A549 (cell line): ENCODE results near the gene ERCC6. TPM values are rescaled to one million over a fixed set of nuclear protein-coding genes. Genes with fewer than 3 reads are reported as not detected.

Experiments used
- ATAC-seq, 2 experiments: fragments of 200-7000 bp in 1 of 2; fragments of >200 bp in 1 of 2; cut with Nextera tagmentation in 1 of 2; cut with Tn5 transposase in 1 of 2; 3 replicates each; pipeline versions ENCODE4 v1.8.0 to v1.9.1; 2018 to 2020; ENCODE audit warnings: mild to moderate bottlenecking in 1 of 2, moderate library complexity in 1 of 2
- CTCF ChIA-PET: fragments of 300-600 bp; sonication (Branson Sonifier 250); formaldehyde crosslinking; extraction: SDS; loops from one replicate; lab custom pipeline; 2021; ENCODE audit warnings: antibody characterized with exemption, inconsistent platforms; lab: Yijun Ruan, JAX
- POLR2A ChIA-PET: fragments of 350-600 bp; formaldehyde crosslinking; extraction: SDS; loops from one replicate; lab custom pipeline; 2021; ENCODE audit warnings: antibody characterized with exemption, inconsistent platforms; lab: Yijun Ruan, JAX
- DNase-seq, 2 experiments: peaks; one replicate each; pipeline versions ENCODE4 v3.0.0 to v3.0.0-alpha.2; 2011 to 2016; ENCODE audit warnings: low read depth in 1 of 2, low spot score in 1 of 2
- FAIRE-seq: peaks from 2 replicates; lab custom pipeline; 2011; peaks lifted over from hg19 to GRCh38; lab: Jason Lieb, UNC
- H3K27ac ChIP-seq, 2 experiments: fragments of >200 bp; sonication (Bioruptor Twin); formaldehyde crosslinking; 3 replicates each; pipeline ENCODE4 v1.5.1; 2016 to 2017
- H3K4me1 ChIP-seq: fragments of >200 bp; sonication (Bioruptor Twin); formaldehyde crosslinking; 3 replicates; pipeline ENCODE4 v1.6.1; 2016
- H3K4me2 ChIP-seq: fragments of >200 bp; sonication (Bioruptor Twin); formaldehyde crosslinking; 3 replicates; pipeline ENCODE4 v1.6.1; 2016
- H3K4me3 ChIP-seq: fragments of >200 bp; sonication (Bioruptor Twin); formaldehyde crosslinking; 3 replicates; pipeline ENCODE4 v1.5.1; 2016
- H3K9me3 ChIP-seq: fragments of >200 bp; sonication (Bioruptor Twin); formaldehyde crosslinking; 3 replicates; pipeline ENCODE4 v1.6.1; 2016
- CEBPB ChIP-seq, 2 experiments: fragments of >200 bp in 1 of 2; sonication (Bioruptor Twin) in 1 of 2; formaldehyde crosslinking in 1 of 2; IDR thresholded peaks; 2 replicates each; pipeline ENCODE4 v1.6.1; 2012 to 2016
- CHD2 ChIP-seq: fragments of 150-350 bp; IDR thresholded peaks from 2 replicates; pipeline ENCODE4 v1.6.1; 2014; ENCODE audit warnings: low read length; ENCODE audit not compliant: partially characterized antibody
- CHD4 ChIP-seq: fragments of 200-600 bp; sonication (generic); IDR thresholded peaks from 2 replicates; pipeline ENCODE4 v1.6.1; 2016; ENCODE audit warnings: antibody characterized with exemption, mild to moderate bottlenecking, borderline replicate concordance
- ESRRA ChIP-seq: fragments of 150-350 bp; IDR thresholded peaks from 2 replicates; pipeline ENCODE4 v1.6.1; 2014; ENCODE audit warnings: mild to moderate bottlenecking, low read length, borderline replicate concordance
- FOSL2 ChIP-seq, 2 experiments: fragments of 450-650 bp in 1 of 2; fragments of >200 bp in 1 of 2; sonication (Bioruptor Twin) in 1 of 2; formaldehyde crosslinking; IDR thresholded peaks; 2 replicates each; pipeline versions ENCODE4 v1.5.0 to v1.6.1; 2016 to 2020; ENCODE audit warnings: mild to moderate bottlenecking in 1 of 2, moderate library complexity in 1 of 2
- HEYL ChIP-seq: fragments of 250-450 bp; sonication (Bioruptor Pico); IDR thresholded peaks from 2 replicates; pipeline ENCODE4 v1.8.0; 2021; ENCODE audit warnings: mild to moderate bottlenecking, moderate library complexity
- HOXA7 ChIP-seq: fragments of 250-450 bp; sonication (Bioruptor Pico); IDR thresholded peaks from 2 replicates; pipeline ENCODE4 v1.5.0; 2020; ENCODE audit warnings: mild to moderate bottlenecking, moderate library complexity
- HOXB13 ChIP-seq: fragments of 250-450 bp; sonication (Bioruptor Pico); IDR thresholded peaks from 2 replicates; pipeline ENCODE4 v1.5.0; 2020; ENCODE audit warnings: low read depth, mild to moderate bottlenecking, moderate library complexity
- JUN ChIP-seq, 2 experiments: fragments of >200 bp; sonication (Bioruptor Twin); formaldehyde crosslinking; IDR thresholded peaks; 2 replicates in 1 of 2; 3 replicates in 1 of 2; pipeline ENCODE4 v1.6.1; 2016 to 2017
- KDM5A ChIP-seq: fragments of 200-600 bp; sonication (generic); IDR thresholded peaks from 2 replicates; pipeline ENCODE4 v1.6.1; 2016; ENCODE audit warnings: antibody characterized with exemption, mild to moderate bottlenecking
- MAFK ChIP-seq: fragments of 450-650 bp; IDR thresholded peaks from 2 replicates; pipeline ENCODE4 v1.6.1; 2014; ENCODE audit not compliant: partially characterized antibody
- MAZ ChIP-seq: fragments of 150-350 bp; IDR thresholded peaks from 2 replicates; pipeline ENCODE4 v1.6.1; 2014; ENCODE audit warnings: antibody characterized with exemption, low read depth, low read length, borderline replicate concordance
- MYC ChIP-seq: IDR thresholded peaks from 2 replicates; pipeline ENCODE4 v1.6.1; 2012; ENCODE audit warnings: mild to moderate bottlenecking, inconsistent platforms, low read length, improper control_type of control experiment, borderline replicate concordance
- NFE2L2 ChIP-seq: fragments of 150-350 bp; conservative IDR thresholded peaks from 2 replicates; pipeline ENCODE4 v1.6.1; 2014; ENCODE audit warnings: low read length
- NR3C1 ChIP-seq: fragments of >200 bp; sonication (Bioruptor Twin); formaldehyde crosslinking; IDR thresholded peaks from 3 replicates; pipeline ENCODE4 v1.6.1; 2017
- PHF8 ChIP-seq: fragments of 200-600 bp; sonication (generic); IDR thresholded peaks from 2 replicates; pipeline ENCODE4 v1.6.1; 2016; ENCODE audit warnings: low read depth, mild to moderate bottlenecking, antibody characterized with exemption, moderate library complexity, borderline replicate concordance
- POLR2AphosphoS2 ChIP-seq: conservative IDR thresholded peaks from 2 replicates; pipeline ENCODE4 v1.6.1; 2012; ENCODE audit warnings: low read length, improper control_type of control experiment, inconsistent platforms
- RFX5 ChIP-seq: fragments of 450-650 bp; IDR thresholded peaks from 2 replicates; pipeline ENCODE4 v1.7.1; 2014; ENCODE audit warnings: antibody characterized with exemption, mild to moderate bottlenecking, moderate library complexity
- RNF2 ChIP-seq: fragments of 200-600 bp; sonication (generic); IDR thresholded peaks from 2 replicates; pipeline ENCODE4 v1.6.1; 2016; ENCODE audit warnings: low read depth, mild to moderate bottlenecking, antibody characterized with exemption, moderate library complexity, borderline replicate concordance
- SMC3 ChIP-seq: fragments of >200 bp; sonication (Bioruptor Twin); formaldehyde crosslinking; IDR thresholded peaks from 3 replicates; pipeline ENCODE4 v1.6.1; 2018; ENCODE audit warnings: inconsistent platforms
- ZFP36 ChIP-seq: fragments of 450-650 bp; IDR thresholded peaks from 2 replicates; pipeline ENCODE4 v1.6.1; 2014; ENCODE audit warnings: borderline replicate concordance; ENCODE audit not compliant: partially characterized antibody
- ZNF302 ChIP-seq: fragments of 250-450 bp; sonication (Bioruptor Pico); IDR thresholded peaks from 2 replicates; pipeline ENCODE4 v1.9.0; 2021; ENCODE audit warnings: inconsistent platforms, mild to moderate bottlenecking, moderate library complexity
- WGBS: methylation state at CpG from one replicate; pipeline ENCODE4 v1.1.6; 2017; ENCODE audit errors: missing lambda C conversion rate; 5-methylcytosine and 5-hydroxymethylcytosine counted together
- polyA plus RNA-seq, 4 experiments: library from polyadenylated mRNA; depleted of rRNA in 3 of 4; stranded (reverse); fragments of >200 nt; fragmentation: RNase III in 1 of 4; extraction: RNeasy Plus Mini Kit Qiagen cat#74134 plus additional on column Dnase treatment in 1 of 4; gene quantifications; 2 replicates in 3 of 4; 3 replicates in 1 of 4; pipeline ENCODE4 v1.2.3, GENCODE V29; 2011 to 2017
- TF ChIP-seq, protein P1 (sequence below): IDR thresholded peaks from 2 replicates; pipeline ENCODE4 v1.6.1; 2012
- TF ChIP-seq, protein P2 (sequence below): fragments of >200 bp; sonication (Bioruptor Twin); formaldehyde crosslinking; IDR thresholded peaks from 3 replicates; pipeline ENCODE4 v1.5.1; 2016

The ERCC6 gene
- polyA plus RNA-seq, 2 of the 4 experiments (the other 2 are of a cell fraction) = 5.8 to 9.4 TPM

DNA sequence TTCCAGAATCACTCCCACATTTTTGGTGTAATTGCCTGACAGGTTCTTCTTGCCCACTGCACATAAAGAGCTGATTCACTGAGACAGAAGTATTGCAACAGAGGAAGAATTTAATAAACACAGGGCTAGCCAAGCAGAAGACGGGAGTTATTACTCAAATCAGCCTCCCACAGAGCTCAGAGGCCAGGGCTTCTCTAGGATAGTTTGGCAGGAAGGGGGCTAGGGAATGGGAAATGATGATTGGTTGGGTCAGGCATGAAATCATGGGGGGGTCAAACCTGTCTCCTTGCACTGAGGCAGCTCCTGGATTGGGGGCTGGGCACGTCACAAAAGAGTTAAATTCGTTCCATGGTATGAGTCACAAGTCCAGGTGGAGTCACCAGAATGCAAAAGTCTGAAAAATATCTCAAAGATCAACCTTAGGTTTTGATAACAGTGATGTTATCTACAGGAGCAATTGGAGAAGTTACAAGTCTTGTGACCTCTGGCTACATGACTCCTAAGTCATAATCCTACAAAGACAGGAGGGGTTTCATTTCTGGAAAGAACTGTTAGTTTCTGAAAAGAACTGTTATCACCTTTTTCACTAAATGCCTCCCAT lies 30.2 kb upstream of the ERCC6 start:
- DNase-seq (no peak), ATAC-seq (0 out of 6 replicates have a peak, but pooled peaks of 1 of the 2 experiments have one; percentile 13), FAIRE-seq (no peak)
- 4% methylated on average over 3 of the region's 3 CpGs for WGBS
- TF ChIP-seq FOSL2 (IDR thresholded peaks at IDR 0.05) = no peak
- no peak for TF ChIP-seq FOSL2 (CRISPR knock-in tag; IDR thresholded peaks at IDR 0.05)
- no peak for TF ChIP-seq RNF2
- TF ChIP-seq MYC = no peak
- TF ChIP-seq ZFP36 = no peak
- no peak for TF ChIP-seq JUN (IDR thresholded peaks at IDR 0.05)
- no peak for TF ChIP-seq MAZ
- TF ChIP-seq ESRRA = no peak
- no peak for TF ChIP-seq CEBPB (IDR thresholded peaks at IDR 0.05)
- TF ChIP-seq SMC3 = no peak
- no peak for TF ChIP-seq RFX5
- TF ChIP-seq PHF8 = no peak
- TF ChIP-seq, protein P1, sequence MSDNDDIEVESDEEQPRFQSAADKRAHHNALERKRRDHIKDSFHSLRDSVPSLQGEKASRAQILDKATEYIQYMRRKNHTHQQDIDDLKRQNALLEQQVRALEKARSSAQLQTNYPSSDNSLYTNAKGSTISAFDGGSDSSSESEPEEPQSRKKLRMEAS = no peak
- TF ChIP-seq NFE2L2 = no peak
- no peak for TF ChIP-seq MAFK
- TF ChIP-seq ZNF302 (CRISPR knock-in tag) = no peak
- no peak for TF ChIP-seq KDM5A
- no peak for TF ChIP-seq POLR2AphosphoS2
- TF ChIP-seq NR3C1 = no peak
- no peaks in the 10 kb centered on the region for H3K4me1 ChIP-seq
- CTCF ChIA-PET = interaction anchor here (1.4 kb wide), 2 partner anchors 24 to 26 kb away, joined by 5 read pairs; no protein-coding TSS in a partner anchor
- POLR2A ChIA-PET = interaction anchor here (1.6 kb wide), 1 partner anchor 30 kb away, joined by 5 read pairs; the partner anchor contains the start of gene ERCC6
- H3K4me2 ChIP-seq = no peak overlapping the region
- no peak overlapping the region for H3K27ac ChIP-seq
- no peak overlapping the region for H3K4me3 ChIP-seq
- peaks cover 8% of the 10 kb centered on the region; the same call in 1 of the 3 replicates for H3K9me3 ChIP-seq

DNA sequence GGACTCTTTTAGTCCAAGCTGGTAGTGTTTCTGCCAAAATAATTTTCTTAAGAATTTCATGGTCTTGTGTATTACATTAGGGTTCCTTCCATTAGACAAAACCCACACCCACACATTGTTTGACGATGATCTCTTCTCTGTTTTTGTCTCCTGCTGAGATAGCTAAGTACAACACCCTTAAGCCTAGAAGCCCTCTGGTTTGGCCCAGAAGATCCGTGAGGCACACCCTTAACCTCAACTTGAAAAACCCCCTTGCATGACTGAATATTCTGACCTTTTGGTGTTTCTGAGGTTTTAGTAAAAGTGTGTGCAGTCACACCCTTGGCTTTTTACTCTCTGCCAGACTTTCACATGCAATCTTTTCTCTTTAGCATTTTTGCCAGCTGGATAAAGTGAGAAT lies 29.3 kb upstream of the ERCC6 start:
- CTCF ChIA-PET = interaction anchor here (1.4 kb wide), 2 partner anchors 25 to 27 kb away, joined by 5 read pairs; no protein-coding TSS in a partner anchor
- H3K27ac ChIP-seq = no peak overlapping the region
- POLR2A ChIA-PET = interaction anchor here (1.6 kb wide), 1 partner anchor 29 kb away, joined by 5 read pairs; the partner anchor contains the start of gene ERCC6
- H3K4me1 ChIP-seq = no peaks in the 10 kb centered on the region
- no peak for ATAC-seq
- no peak overlapping the region for H3K4me3 ChIP-seq
- no peak for DNase-seq
- peaks cover 8% of the 10 kb centered on the region; the same call in 1 of the 3 replicates for H3K9me3 ChIP-seq
- H3K4me2 ChIP-seq = no peak overlapping the region
- TF ChIP-seq RFX5 = no peak
- TF ChIP-seq MAFK = no peak
- TF ChIP-seq FOSL2 (IDR thresholded peaks at IDR 0.05) = no peak
- no peak for TF ChIP-seq FOSL2 (CRISPR knock-in tag; IDR thresholded peaks at IDR 0.05)
- TF ChIP-seq HOXB13 (CRISPR knock-in tag) = no peak
- TF ChIP-seq, protein P2, sequence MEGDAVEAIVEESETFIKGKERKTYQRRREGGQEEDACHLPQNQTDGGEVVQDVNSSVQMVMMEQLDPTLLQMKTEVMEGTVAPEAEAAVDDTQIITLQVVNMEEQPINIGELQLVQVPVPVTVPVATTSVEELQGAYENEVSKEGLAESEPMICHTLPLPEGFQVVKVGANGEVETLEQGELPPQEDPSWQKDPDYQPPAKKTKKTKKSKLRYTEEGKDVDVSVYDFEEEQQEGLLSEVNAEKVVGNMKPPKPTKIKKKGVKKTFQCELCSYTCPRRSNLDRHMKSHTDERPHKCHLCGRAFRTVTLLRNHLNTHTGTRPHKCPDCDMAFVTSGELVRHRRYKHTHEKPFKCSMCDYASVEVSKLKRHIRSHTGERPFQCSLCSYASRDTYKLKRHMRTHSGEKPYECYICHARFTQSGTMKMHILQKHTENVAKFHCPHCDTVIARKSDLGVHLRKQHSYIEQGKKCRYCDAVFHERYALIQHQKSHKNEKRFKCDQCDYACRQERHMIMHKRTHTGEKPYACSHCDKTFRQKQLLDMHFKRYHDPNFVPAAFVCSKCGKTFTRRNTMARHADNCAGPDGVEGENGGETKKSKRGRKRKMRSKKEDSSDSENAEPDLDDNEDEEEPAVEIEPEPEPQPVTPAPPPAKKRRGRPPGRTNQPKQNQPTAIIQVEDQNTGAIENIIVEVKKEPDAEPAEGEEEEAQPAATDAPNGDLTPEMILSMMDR = no peak
- TF ChIP-seq HEYL = no peak
- 9% methylated on average over 2 of the region's 2 CpGs for WGBS
- FAIRE-seq = no peak

DNA sequence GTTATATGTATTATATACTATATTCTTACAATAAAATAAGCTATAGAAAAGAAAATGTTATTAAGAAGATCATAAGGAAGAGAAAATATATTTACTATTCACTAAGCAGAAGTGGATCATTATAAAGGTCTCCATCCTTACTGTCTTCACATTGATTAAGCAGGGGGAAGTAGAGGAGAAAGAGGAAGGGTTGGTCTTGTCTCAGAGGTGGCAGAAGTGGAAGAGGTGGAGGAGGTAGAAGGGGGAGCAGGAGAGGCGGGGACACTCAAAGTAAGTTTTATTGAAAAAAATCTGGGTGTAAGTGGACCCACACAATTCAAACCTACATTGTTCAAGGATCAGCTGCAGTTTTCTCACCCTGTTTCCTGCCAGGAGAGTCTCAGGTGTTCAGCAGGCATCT lies 28.9 kb upstream of the ERCC6 start:
- Histone ChIP-seq H3K27ac (no peak overlapping the region), H3K4me1 (no peaks in the 10 kb centered on the region), H3K4me2 (no peak overlapping the region), H3K9me3 (peaks cover 8% of the 10 kb centered on the region; the same call in 1 of the 3 replicates), H3K4me3 (no peak overlapping the region)
- 23% methylated on average over 1 of the region's 1 CpG for WGBS
- ATAC-seq (no peak), DNase-seq (no peak), FAIRE-seq (no peak)
- ChIA-PET POLR2A (interaction anchor here (1.6 kb wide), 1 partner anchor 29 kb away, joined by 5 read pairs; the partner anchor contains the start of gene ERCC6), CTCF (interaction anchor here (0.8 to 1.4 kb wide), 2 partner anchors 25 to 26 kb away, joined by 3 to 5 read pairs; no protein-coding TSS in a partner anchor)
- TF ChIP-seq CEBPB (IDR thresholded peaks at IDR 0.05) (no peak), SMC3 (no peak), CHD2 (no peak), CHD4 (no peak), HOXA7 (CRISPR knock-in tag) (no peak)
- TF ChIP-seq, protein P2 = no peak
